ENCODE measurements around the gene SMIM20.

SMIM20 gene

DNA sequence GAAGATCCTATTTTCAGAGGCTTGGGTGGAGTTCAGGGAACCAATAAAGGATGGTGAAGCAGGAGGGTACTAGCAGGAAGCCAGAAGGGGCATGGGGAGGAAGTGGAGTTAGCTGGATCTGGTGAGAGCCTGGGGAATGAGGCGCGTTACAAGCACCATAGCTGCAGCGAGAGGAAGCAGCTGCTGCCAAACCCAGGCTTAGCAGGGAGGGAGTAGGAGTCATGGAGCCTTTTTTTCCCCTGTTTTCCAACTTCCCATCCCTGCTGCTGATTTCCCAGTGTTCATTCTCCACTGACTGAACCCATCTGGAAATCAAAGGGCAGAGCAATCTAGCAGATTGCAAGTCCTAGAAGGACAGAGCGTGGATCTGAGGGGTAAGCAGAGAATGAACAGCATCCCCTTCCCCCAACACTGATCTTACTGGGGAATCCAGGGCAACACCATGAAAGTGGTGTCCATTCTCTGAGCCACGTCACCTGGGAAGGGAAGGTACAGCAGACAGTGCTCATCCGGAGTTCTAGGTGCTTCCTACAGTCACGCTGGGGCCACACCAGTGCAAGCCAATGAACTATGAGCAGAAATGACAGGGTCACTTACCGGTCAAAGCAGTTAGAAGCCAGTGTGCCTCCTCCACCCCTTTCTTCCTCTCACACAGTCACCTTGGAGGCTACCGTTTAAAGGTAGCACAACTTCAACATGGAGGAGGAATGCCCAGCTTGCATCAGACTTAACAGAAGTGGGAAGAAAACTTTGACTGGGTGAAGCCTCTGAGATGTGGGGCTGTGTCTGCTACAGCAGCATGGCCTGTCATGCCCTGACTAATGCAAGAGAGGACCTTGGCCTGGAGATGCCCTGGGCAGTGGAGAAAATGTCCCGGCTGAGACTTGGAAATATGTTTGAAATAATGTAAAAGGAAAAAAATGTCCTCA lies 36.7 kb downstream of the SMIM20 start:
- no peak for TF ChIP-seq CTCF (IDR thresholded peaks at IDR 0.05; ENCODE audit: low read depth, low read length)
- no peak for DNase-seq (ENCODE audit: extremely low read depth, low read depth)

DNA sequence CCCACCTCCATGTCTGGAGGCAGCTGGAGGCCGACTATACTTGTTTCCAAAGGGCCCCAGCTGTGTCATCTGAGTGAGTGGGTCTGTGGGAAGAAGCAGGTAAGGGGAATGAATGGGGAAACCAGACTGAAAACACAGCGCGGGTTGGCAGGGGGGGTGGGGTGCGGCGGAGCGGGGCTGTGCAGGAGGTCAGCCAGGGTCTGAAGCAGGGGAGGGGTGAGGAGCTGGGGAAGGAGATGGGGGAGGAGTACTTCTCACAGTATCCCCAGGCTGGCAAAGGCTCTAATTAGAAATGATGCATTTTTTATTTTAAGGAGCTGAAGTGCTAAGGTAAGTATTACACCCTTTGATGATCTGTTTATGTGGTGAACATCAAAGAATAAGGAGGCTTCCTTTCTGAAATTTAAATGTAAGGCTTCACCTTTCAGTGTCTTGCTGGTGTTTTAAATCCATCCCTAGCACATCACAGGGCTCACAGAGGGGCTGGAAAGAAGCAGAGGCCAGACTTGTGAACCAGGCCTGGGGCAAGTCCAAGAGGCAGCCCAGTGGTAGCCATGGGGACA lies 37.5 kb downstream of the SMIM20 start:
- no peak for TF ChIP-seq CTCF (IDR thresholded peaks at IDR 0.05; ENCODE audit: low read depth, low read length)

DNA sequence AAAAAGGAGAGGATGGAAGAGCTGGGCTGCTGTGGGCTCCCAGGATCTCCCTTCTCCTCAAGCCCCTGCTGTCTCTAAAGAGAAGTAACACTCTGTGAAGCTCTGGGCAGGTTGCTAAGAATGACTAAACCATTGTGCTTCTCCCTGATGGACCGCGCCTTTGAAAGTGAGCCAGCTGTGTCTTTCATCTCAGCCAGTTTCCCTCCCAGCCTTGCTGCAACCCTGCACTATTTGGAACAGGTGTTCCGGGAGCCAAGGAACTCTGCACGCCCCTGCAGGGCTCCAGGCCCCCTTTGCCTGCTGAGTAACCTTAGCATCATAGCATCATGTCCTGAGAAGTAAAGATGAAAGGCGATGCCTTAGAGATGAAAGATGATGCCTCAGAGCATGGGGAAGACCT lies 39.7 kb downstream of the SMIM20 start:
- DNase-seq (ENCODE audit: extremely low read depth, low read depth), result no peak
- peak; percentile 8 for TF ChIP-seq CTCF (IDR thresholded peaks at IDR 0.05; ENCODE audit: low read depth, low read length)

More for the DNA sequence above, 37.5 kb downstream of the SMIM20 start:
- DNase-seq (ENCODE audit: extremely low read depth, low read depth), result no peak

- no peak for TF ChIP-seq CTCF (IDR thresholded peaks at IDR 0.05; ENCODE audit: low read depth, low read length)
- DNase-seq (ENCODE audit: extremely low read depth, low read depth), result no peak
These were observed 40.4 kb downstream of the SMIM20 start for GRCh38 chr4:25954293-25954904.

- TF ChIP-seq CTCF (IDR thresholded peaks at IDR 0.05; ENCODE audit: low read depth, low read length), result no peak
- no peak for DNase-seq (ENCODE audit: extremely low read depth, low read depth)
These were observed 41.7 kb downstream of the SMIM20 start for GRCh38 chr4:25955705-25956104.

- DNase-seq (ENCODE audit: extremely low read depth, low read depth), result no peak
- no peak for TF ChIP-seq CTCF (IDR thresholded peaks at IDR 0.05; ENCODE audit: low read depth, low read length)
These were observed 42.2 kb downstream of the SMIM20 start for GRCh38 chr4:25956260-25956659.

DNA sequence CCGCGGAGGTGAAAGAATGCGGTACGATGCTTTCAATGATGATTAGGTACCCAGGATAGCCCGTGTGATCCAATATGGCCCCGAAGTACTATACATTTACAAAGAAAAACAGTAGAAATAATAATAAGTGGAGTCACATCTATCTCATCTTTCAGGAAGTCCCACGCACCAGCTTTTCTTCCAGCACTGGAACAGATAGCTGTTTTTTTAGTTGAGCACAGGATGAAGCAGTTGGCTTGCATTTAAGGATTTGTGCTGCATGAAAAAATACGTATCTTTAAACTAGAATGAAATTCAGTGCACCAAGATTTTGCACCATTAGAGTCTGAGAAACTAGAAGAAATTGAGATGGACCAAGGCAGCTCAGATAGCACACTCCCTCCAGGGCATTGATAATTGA lies 44.1 kb downstream of the SMIM20 start:
- no peak for DNase-seq (ENCODE audit: extremely low read depth, low read depth)
- TF ChIP-seq CTCF (IDR thresholded peaks at IDR 0.05; ENCODE audit: low read depth, low read length), result no peak
